BLaER1 (cell line): Measurements from ENCODE around the gene SOX15.
A peak's percentile ranks its signal among the peaks of the same experiment; 100 is the strongest.
"Not testable (repeated sequence)": the region's sequence is repeated elsewhere in the genome, so short reads cannot be mapped to it uniquely, and the experiment has no call there.

Experiments used
- H3K27ac ChIP-seq: shearing (Covaris generic); formaldehyde crosslinking; 2 replicates; pipeline ENCODE4 v1.8.1; 2022
- H3K27me3 ChIP-seq: shearing (Covaris generic); formaldehyde crosslinking; 2 replicates; pipeline ENCODE4 v1.8.1; 2022
- H3K36me3 ChIP-seq: shearing (Covaris generic); formaldehyde crosslinking; 2 replicates; pipeline ENCODE4 v1.8.1; 2022
- H3K4me1 ChIP-seq: shearing (Covaris generic); formaldehyde crosslinking; 2 replicates; pipeline ENCODE4 v1.8.1; 2022
- H3K4me2 ChIP-seq: shearing (Covaris generic); formaldehyde crosslinking; 2 replicates; pipeline ENCODE4 v1.8.1; 2022
- H3K4me3 ChIP-seq: shearing (Covaris generic); formaldehyde crosslinking; 2 replicates; pipeline ENCODE4 v1.8.1; 2022
- H3K9ac ChIP-seq: shearing (Covaris generic); formaldehyde crosslinking; 2 replicates; pipeline ENCODE4 v1.8.1; 2022
- H3K9me3 ChIP-seq: shearing (Covaris generic); formaldehyde crosslinking; 2 replicates; pipeline ENCODE4 v1.8.1; 2022
- H4K20me1 ChIP-seq: shearing (Covaris generic); formaldehyde crosslinking; 2 replicates; pipeline ENCODE4 v1.8.1; 2022
- Cebpa-rat ChIP-seq: shearing (Covaris generic); IDR thresholded peaks from 2 replicates; pipeline ENCODE4 v1.8.1; 2022

Gene SOX15

DNA sequence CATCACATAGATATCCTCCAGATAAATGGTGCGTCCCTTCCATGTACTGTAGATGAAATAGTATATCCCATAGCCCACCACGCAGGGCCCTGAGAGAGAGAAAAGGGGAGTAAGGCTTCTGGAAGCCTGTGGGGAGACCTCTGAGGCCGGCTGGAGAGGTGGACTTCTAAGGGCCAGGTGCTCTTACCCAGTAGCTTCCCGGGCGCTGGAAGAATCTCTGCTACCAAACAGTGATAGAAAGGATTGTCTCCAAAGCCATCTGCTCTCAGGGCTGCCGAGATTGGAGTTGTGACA is 37.0 kb upstream of the SOX15 start:
- Histone ChIP-seq H3K27me3 (no peaks in the 10 kb centered on the region), H3K36me3 (peaks cover 12% of the 10 kb centered on the region; the same call in 1 of the 2 replicates), H3K9ac (peak overlapping the region; percentile 92), H3K9me3 (no peaks in the 10 kb centered on the region), H3K4me1 (peaks cover 15% of the 10 kb centered on the region), H3K4me3 (peak overlapping the region; percentile 85), H3K4me2 (peak overlapping the region; percentile 92), H3K27ac (peak overlapping the region; percentile 86), H4K20me1 (peaks cover 8% of the 10 kb centered on the region; the same call in 1 of the 2 replicates)
- TF ChIP-seq Cebpa-rat: no peak

DNA sequence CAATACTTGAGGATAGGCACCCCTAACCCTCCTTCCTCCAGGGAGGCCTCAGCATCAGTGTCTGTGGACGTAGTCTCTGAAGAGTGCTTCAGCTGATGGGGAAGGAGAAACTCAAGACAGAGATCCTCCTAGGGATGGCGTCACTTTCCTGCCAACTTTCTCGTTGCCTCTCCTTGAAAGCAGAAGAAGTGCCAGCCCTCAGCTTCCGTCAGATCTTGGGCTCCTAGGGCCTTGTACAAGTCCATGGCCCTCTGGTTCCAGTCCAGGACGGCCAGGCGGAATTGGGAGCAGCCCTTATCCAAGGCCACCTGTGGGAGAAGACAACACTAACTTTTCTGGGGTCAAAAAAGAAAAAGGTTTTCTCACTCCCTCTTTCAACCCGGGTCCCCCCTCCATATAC is 36.4 kb upstream of the SOX15 start:
- H3K9ac ChIP-seq: no peak overlapping the region
- H3K4me3 ChIP-seq: peak overlapping the region; percentile 85; the same call in 1 of the 2 replicates
- no peak overlapping the region for H3K27ac ChIP-seq
- H3K4me2 ChIP-seq: peak overlapping the region; percentile 92
- peaks cover 12% of the 10 kb centered on the region; the same call in 1 of the 2 replicates for H3K36me3 ChIP-seq
- peaks cover 8% of the 10 kb centered on the region; the same call in 1 of the 2 replicates for H4K20me1 ChIP-seq
- no peaks in the 10 kb centered on the region for H3K9me3 ChIP-seq
- no peaks in the 10 kb centered on the region for H3K27me3 ChIP-seq
- peaks cover 15% of the 10 kb centered on the region for H3K4me1 ChIP-seq
- no peak for TF ChIP-seq Cebpa-rat

DNA sequence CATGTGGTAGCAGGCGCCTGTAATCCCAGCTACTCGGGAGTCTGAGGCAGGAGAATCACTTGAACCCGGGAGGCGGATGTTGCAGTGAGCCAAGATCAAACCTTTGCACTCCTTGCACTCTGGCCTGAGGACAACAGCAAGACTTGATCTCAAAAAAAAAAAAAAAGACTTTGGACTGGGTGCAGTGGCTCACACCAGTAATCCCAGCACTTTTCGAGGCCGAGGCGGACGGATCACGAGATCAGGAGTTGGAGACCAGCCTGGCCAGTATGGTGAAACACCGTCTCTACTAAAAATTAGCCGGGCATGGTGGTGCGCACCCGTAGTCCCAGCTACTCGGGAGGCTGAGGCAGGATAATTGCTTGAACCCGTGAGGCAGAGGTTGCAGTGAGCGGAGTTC is 35.9 kb upstream of the SOX15 start:
- H3K36me3 ChIP-seq: peaks cover 12% of the 10 kb centered on the region; the same call in 1 of the 2 replicates
- not testable (repeated sequence) for H3K4me2 ChIP-seq

DNA sequence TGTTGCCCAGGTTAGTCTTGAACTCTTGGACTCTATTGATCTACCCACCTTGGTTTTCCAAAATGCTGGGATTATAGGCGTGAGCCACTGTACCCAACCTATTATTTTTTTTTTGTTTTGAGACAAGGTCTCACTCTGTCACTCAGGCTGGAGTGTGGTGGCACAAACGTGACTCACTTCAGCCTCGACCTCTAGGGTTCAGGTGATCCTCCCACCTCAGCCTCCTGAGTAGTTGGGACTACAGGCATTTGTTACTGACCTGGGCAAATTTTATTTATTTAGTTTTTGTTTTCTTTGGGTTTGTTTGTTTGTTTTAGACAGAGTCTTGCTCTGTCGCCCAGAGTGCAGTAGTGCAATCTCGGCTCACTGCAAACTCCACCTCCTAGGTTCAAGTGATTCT is 33.8 kb upstream of the SOX15 start:
- Histone ChIP-seq H3K36me3 (peaks cover 12% of the 10 kb centered on the region; the same call in 1 of the 2 replicates), H3K4me3 (no peak overlapping the region), H3K9ac (no peak overlapping the region), H3K4me1 (peaks cover 15% of the 10 kb centered on the region), H4K20me1 (peaks cover 8% of the 10 kb centered on the region; the same call in 1 of the 2 replicates), H3K9me3 (no peaks in the 10 kb centered on the region), H3K27ac (no peak overlapping the region), H3K27me3 (no peaks in the 10 kb centered on the region), H3K4me2 (no peak overlapping the region)
- TF ChIP-seq Cebpa-rat: no peak

More for the DNA sequence above, 35.9 kb upstream of the SOX15 start:
- not testable (repeated sequence) for H3K27me3 ChIP-seq, H3K9ac ChIP-seq, H3K4me3 ChIP-seq, H4K20me1 ChIP-seq, H3K27ac ChIP-seq, H3K9me3 ChIP-seq
- H3K4me1 ChIP-seq: peaks cover 15% of the 10 kb centered on the region

DNA sequence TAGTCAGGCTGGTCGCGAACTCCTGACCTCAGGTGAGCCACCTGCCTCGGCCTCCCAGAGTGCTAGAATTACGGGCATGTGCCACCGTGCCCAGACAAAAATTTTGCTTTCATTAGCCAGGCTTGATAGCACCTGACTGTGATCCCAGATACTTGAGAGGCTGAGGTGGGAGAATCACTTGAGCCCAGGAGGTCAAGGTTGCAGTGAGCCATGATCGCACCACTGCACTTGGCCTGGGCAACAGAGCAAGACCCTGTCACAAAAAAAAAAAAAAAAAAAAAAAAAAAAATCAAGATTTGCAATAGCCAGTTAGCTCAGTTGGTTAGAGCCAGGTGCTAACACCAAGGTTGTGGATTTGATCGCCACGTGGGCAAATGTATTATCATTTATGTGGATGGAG is 30.9 kb upstream of the SOX15 start:
- no peaks in the 10 kb centered on the region for H3K9me3 ChIP-seq
- H3K27me3 ChIP-seq: no peaks in the 10 kb centered on the region
- no peak overlapping the region for H3K27ac ChIP-seq
- no peaks in the 10 kb centered on the region for H4K20me1 ChIP-seq
- H3K4me1 ChIP-seq: no peaks in the 10 kb centered on the region
- H3K4me3 ChIP-seq: no peak overlapping the region
- no peak overlapping the region for H3K9ac ChIP-seq
- H3K36me3 ChIP-seq: 0 out of 2 replicates have a peak, but pooled peaks cover 6% of the 10 kb centered on the region
- TF ChIP-seq Cebpa-rat: no peak
- no peak overlapping the region for H3K4me2 ChIP-seq

DNA sequence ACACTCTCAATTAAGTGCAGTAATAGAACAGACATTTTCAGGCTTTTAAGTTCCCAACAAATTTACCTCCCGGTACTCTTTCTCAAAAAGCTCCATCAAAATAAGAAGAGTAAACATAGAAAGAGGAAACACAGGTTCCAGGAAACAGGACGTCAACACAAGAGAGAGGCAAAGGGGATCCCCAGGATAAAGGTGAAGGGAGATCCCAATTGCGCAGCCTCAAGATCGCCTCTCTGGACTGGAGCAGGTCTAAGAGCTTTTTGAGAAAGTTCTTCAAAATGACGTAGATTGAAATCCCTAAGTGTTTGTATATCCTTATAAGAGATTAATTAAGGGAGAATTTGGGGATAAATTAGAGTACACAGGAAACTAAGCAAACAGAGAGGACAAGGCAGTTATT is 28.7 kb upstream of the SOX15 start:
- no peak overlapping the region for H3K9ac ChIP-seq
- no peaks in the 10 kb centered on the region for H3K9me3 ChIP-seq
- H3K27ac ChIP-seq: no peak overlapping the region
- no peaks in the 10 kb centered on the region for H3K36me3 ChIP-seq
- peaks cover 8% of the 10 kb centered on the region; the same call in 1 of the 2 replicates for H4K20me1 ChIP-seq
- no peak overlapping the region for H3K4me2 ChIP-seq
- TF ChIP-seq Cebpa-rat: no peak
- H3K4me1 ChIP-seq: peaks cover 4% of the 10 kb centered on the region
- no peak overlapping the region for H3K4me3 ChIP-seq
- H3K27me3 ChIP-seq: no peaks in the 10 kb centered on the region

DNA sequence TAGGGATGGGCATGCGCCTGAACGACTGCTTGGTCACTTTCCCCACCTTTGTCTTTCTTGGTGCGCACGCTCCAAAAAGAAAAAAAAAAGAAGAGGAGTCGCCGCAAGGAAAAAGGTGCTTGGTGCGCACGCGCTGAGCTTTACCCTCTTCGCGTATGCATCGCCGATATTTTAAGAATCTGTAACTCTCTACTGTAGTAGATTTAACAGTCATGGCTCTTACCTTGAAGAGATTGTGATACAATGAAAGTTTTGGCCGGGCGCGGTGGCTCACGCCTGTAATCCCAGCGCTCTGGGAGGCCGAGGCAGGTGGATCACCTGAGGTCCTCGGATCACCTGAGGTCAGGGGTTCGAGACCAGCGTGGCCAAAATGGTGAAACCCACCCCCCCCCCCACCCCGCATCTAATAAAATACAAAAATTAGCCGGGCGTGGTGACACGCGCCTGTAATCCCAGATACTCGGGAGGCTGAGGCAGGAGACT is 25.4 kb upstream of the SOX15 start:
- no peaks in the 10 kb centered on the region for H3K9me3 ChIP-seq
- peak overlapping the region; percentile 58; the same call in 1 of the 2 replicates for H3K27ac ChIP-seq
- TF ChIP-seq Cebpa-rat: no peak
- peak overlapping the region; percentile 55 for H3K4me2 ChIP-seq
- H4K20me1 ChIP-seq: peaks cover 41% of the 10 kb centered on the region
- peaks cover 27% of the 10 kb centered on the region for H3K4me1 ChIP-seq
- H3K9ac ChIP-seq: peak overlapping the region; percentile 71
- H3K4me3 ChIP-seq: peak overlapping the region; percentile 88
- H3K27me3 ChIP-seq: no peaks in the 10 kb centered on the region
- peaks cover 20% of the 10 kb centered on the region for H3K36me3 ChIP-seq

DNA sequence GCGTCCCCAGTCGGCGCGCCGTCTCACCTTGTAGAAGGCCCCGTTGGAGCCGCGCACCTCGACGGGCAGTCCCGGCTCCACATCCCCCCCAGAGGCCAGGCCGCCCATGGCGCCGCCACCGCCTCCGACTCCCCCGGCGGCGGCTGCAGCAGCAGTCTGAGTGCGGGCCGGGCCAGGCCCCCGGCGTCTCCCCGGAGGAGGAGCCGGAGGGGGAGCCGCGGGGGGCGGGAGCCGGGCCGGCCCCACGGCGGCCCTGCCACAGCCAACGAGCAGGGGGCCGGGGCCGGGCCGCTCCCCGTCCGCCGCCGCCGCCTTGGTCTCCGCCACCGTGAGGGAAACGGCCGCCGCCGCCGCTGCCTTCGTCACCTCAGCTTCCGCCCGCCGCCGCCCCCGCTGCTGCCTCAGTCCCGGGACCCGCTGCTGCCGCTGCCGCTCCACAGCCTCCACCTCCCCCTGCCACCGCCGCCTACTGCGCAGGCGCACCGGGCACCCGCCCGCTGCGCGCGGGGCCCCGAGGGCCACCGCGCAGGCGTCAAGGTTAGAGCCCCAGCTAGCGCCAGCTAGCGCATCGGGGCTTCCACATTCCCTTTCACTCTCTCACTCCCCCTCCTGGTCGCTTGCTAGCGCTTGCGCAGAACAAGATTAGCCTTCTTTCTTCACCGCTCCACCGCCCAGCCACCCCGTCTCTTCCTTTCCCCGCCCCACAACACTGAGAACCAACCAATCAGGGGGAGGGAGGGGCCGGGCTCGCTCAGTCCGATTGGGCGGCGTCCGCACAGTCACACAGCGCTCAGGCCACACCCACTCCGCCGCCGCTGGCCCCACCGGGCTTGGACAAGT is 24.8 kb upstream of the SOX15 start, which contains the start of gene FXR2:
Gene FXR2 (minus strand): TSS at position 473 of the 840 bp plus-strand sequence. CDS start 365 bp downstream, at position 108.
- H3K27ac ChIP-seq: peak within 1 kb of the TSS; percentile 88
- TF ChIP-seq Cebpa-rat: no peak
- peaks cover 27% of the 10 kb centered on the region for H3K4me1 ChIP-seq
- peak within 1 kb of the TSS; percentile 89 for H3K4me2 ChIP-seq
- peak within 1 kb of the TSS; percentile 91 for H3K9ac ChIP-seq
- peaks cover 24% of the 10 kb centered on the region for H3K36me3 ChIP-seq
- no peaks in the 10 kb centered on the region for H3K9me3 ChIP-seq
- peak within 1 kb of the TSS; percentile 88 for H3K4me3 ChIP-seq
- H4K20me1 ChIP-seq: peaks cover 44% of the 10 kb centered on the region
- H3K27me3 ChIP-seq: no peaks in the 10 kb centered on the region

DNA sequence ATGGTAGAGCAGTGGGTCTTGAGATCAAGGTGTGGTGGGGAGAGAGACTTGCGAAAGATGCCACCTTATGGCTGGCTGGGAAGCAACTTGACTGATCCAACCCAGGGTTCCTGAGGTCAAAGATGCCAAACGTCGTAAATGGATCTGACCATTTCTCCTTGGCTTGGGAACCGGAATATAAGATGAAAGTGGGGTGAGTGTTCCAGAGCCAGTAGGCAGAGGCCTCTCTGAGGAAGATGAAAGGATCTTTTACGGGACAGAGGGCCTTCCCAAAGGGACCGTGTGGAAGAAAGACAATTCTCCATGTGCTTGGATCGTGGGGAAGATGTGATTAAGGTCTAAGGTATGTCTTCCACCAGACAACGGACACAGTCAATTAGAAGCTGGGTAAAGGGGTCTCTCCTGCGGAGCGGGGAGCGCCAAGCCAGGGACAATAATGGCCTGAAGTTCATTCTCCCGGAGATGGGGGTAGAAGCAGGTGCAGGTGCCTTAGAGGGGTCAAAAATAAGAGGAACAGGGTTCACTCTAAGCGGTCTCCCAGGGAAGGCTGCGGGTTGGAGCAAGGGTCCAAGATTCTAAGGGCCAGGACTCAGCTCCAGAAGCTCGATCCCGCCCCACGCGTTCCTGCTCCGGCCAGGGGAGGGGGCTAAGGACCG is 24.0 kb upstream of the SOX15 start:
- H3K27me3 ChIP-seq: no peaks in the 10 kb centered on the region
- TF ChIP-seq Cebpa-rat: no peak
- no peaks in the 10 kb centered on the region for H3K9me3 ChIP-seq
- H4K20me1 ChIP-seq: peaks cover 51% of the 10 kb centered on the region
- peak overlapping the region; percentile 91 for H3K9ac ChIP-seq
- H3K4me3 ChIP-seq: peak overlapping the region; percentile 88
- H3K4me1 ChIP-seq: peaks cover 27% of the 10 kb centered on the region
- H3K4me2 ChIP-seq: peak overlapping the region; percentile 89
- peaks cover 31% of the 10 kb centered on the region for H3K36me3 ChIP-seq
- H3K27ac ChIP-seq: peak overlapping the region; percentile 88

DNA sequence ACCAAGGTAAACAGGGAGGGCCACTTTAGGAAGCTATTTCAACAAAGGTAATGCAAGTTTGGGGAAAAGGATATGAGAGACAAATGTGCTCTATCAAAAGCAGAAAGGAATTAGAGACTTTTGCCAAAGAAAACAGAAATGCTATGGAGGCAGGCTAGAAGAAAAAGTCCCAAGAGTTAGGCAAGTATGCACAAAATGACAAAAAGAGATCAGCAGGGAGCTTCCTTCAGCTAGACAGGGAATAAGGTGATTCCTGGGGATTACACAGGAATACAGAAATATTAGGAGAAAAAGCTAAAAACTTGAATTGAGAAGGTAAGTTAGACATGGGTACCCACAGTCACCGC is 22.4 kb upstream of the SOX15 start:
- no peak overlapping the region for H3K4me3 ChIP-seq
- peaks cover 38% of the 10 kb centered on the region for H3K36me3 ChIP-seq
- H3K9ac ChIP-seq: peak overlapping the region; percentile 19; the same call in 1 of the 2 replicates
- peaks cover 60% of the 10 kb centered on the region for H4K20me1 ChIP-seq
- peaks cover 27% of the 10 kb centered on the region for H3K4me1 ChIP-seq
- H3K4me2 ChIP-seq: peak overlapping the region; percentile 89
- H3K27ac ChIP-seq: no peak overlapping the region
- H3K9me3 ChIP-seq: no peaks in the 10 kb centered on the region
- TF ChIP-seq Cebpa-rat: no peak
- H3K27me3 ChIP-seq: no peaks in the 10 kb centered on the region
